NCI-H2107 treated with DMSO at 0.1 percent for 48 hours (cell line): Measurements from ENCODE around the gene IZUMO1R.
"Not testable (repeated sequence)": the region's sequence is repeated elsewhere in the genome, so short reads cannot be mapped to it uniquely, and the experiment has no call there.

Experiments
- DNase-seq: peaks from one replicate; lab custom pipeline; 2025; ENCODE audit not compliant: unreplicated experiment; lab: John Stamatoyannopoulos, UW

The IZUMO1R gene

DNA sequence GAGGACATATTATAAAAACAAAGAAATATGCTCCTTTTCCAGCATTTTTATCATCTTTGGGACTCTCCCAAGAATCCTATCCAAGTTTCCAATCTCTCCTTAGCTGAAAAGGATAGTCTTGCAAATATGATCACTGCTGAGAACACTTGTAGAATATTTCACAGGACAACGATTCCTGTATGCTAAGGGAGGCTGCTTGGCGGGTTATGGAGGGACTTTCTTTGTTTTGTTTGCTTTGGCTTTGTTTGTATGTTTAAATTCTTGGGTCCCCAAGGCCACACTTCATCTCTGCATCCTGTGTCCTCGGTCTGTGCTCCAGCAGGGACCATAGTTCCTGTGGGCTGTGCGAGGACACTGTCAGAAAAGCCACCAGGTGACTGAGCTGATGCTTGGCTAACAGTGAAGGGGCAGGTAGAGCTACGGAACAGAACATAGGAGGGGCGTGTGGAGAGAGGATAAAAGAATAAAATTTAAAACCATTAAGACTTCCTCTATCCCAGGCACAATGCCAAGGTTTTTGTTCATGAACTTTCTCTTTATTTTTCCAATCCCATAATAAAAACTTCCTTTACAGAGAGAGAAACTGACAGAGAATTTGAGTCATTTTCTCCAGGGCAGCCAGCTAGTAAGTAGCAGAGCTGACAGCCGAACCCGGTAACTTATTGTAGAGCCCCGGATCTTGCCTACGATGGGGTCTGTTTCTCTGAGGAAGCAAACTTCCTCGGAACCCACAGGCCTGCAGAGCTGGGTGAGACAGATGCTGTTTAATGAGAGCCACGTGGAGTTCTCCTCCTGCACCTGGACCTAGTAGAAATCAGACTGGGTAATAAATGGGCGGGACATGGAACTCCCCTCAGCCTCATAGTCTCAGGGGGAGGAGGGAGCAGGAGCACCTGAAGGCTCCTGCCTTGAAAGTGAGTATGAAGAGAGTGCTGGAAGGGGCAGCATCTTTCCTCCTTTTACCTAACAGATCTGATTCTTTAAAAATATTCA is at the start of gene IZUMO1R:
Gene IZUMO1R (plus strand): TSS at position 615 of the 993 bp plus-strand sequence. CDS start 1,057 bp downstream, outside the sequence.
- DNase-seq, result no peak

DNA sequence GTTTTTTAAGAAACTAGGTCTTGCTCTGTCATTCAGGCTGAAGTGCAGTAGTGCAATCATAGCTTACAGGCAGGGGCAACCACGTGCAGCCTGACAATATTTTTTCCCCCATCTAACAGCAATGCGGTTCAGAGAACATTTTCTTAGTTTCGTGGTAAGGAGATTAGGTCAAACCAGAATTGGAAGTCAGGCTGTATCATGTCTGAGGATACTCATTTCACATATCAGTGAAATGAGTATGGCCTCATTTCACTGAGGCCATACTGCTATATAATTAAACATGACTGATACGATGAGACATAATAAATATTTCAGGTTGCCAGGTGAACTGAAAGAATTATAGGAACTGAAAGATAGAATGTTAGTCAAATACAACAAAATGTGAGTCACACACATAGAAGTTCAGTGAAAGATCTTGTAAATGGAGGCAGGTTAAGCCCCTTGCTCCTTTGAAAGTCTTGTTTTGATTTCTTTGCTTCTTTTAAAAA is 32.5 kb upstream of the IZUMO1R start:
- no peak for DNase-seq

- no peak for DNase-seq
Observed at GRCh38 chr11:94272738-94273313, 31.6 kb upstream of the IZUMO1R start.

- no peak for DNase-seq
Observed at GRCh38 chr11:94275961-94276360, 28.4 kb upstream of the IZUMO1R start.

GRCh38 chr11:94276943-94277342 is 27.4 kb upstream of the IZUMO1R start:
- DNase-seq, result no peak

DNA sequence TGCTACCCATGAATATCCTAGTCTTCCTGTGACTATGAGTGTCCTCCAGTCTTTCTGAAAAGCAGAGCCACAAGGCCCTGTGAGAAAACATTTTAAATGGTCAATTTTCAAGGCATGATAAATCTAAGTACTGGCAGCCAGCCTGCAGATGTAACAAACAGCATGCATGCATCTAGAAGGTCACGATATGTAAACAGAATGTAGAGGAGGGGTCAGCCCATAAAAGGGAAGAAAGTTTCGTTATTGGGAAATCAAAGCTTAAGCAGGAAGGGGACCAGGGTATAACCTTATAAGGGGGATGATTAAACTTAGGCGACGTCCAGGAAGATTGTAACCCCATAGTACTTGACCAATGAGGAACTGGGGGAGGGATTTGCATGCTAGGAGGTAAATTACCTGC is 26.2 kb upstream of the IZUMO1R start:
- DNase-seq, result not testable (repeated sequence)

GRCh38 chr11:94279996-94280395 is 24.4 kb upstream of the IZUMO1R start:
- DNase-seq, result no peak

- DNase-seq, result no peak
Observed at GRCh38 chr11:94281324-94281723, 23.1 kb upstream of the IZUMO1R start.

- no peak for DNase-seq
Observed at GRCh38 chr11:94283678-94284077, 20.7 kb upstream of the IZUMO1R start.

DNA sequence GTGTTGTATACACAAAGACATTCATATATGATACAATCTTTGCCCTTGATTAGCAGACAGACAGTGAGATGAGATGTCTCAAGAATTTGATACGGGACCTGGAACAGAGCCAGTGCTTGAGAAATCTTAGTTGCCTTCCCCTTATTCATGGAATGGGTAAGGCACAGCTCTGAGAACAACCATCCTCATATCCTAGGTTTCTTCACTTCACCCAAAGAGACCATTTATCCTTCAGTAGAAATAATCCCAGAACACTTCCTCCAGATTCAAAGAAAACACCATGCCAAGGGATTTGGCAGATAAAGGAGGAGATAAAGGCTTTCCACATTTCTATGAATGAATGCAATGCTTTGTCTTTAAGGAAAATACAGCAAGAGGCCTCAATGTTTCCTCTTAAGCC is 8.8 kb upstream of the IZUMO1R start:
- DNase-seq, result no peak

DNA sequence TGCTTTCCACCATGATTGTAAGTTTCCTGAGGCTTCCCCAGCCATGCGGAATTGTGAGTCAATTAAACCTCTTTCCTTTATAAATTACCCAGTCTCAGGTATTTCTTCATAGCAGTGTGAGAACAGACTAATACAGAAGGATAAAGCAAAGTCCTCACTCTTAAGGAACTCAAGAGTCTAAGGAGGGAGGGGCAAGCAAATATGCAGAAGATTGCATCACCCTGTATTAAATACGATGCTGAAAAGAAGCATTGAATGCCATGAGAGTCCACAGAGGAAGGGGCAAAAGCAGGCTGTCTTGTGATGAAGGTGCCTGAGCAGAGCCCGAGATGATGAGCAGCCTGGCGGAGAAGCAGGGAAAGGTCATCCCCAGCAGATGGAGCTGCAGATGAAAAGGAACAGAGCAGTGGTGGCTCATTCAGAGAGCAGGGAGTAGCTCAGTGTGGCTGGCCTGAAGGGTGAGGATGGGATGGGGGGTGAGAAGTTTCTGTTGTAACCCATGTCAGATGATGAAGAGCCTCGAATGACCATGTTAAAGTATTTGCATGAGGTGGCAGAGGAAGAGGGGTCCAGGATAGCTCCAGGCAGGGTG is 6.3 kb upstream of the IZUMO1R start:
- no peak for DNase-seq

DNA sequence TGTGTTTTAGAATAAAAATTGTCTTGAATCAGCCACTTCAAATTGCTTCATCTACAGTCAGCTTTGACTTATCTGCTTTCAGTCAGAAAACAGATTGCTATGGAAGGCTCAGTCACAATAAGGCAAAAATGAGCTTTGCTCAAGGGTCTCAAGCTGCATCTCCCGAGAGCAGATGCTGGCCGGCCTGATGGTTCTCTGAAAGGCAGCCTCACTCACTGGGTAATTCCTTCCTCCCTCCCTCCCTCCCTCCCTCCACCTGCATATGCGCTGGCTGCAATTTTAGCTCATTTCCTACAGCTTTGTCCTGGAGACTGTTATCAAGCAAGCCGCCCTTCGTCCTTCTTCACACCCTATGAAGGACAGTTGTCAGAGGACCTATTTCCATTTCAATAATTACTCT is 1.6 kb upstream of the IZUMO1R start:
- no peak for DNase-seq

- no peak for DNase-seq
Observed at GRCh38 chr11:94305146-94305545, 766 bp downstream of the IZUMO1R start.

- DNase-seq, result no peak
Observed at GRCh38 chr11:94307101-94307791, 2.9 kb downstream of the IZUMO1R start.

GRCh38 chr11:94308024-94308423 is 3.6 kb downstream of the IZUMO1R start:
- DNase-seq, result no peak

- DNase-seq, result no peak
Observed at GRCh38 chr11:94309757-94310156, 5.4 kb downstream of the IZUMO1R start.

- DNase-seq, result no peak
Observed at GRCh38 chr11:94310191-94310875, 6.0 kb downstream of the IZUMO1R start.

- DNase-seq, result no peak
Observed at GRCh38 chr11:94312339-94312738, 8.0 kb downstream of the IZUMO1R start.

DNA sequence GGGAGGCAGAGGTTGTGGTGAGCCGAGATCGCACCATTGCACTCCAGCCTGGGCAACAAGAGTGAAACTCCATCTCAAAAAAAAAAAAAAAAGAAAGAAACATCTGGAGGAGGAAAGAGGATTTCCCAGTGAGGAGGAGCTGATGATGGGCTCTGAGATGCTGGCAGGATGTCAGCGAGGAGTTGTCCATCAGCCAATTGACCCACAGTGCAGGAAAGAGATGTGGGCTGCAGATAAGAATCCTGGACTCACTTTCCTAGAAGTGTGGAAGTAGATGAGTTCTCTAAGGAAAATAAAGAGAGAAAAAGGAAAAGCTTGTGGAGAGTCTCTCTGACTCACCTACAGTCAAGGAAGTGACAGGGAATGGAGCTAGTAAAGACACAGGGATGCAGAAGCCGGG is 9.7 kb downstream of the IZUMO1R start:
- no peak for DNase-seq

DNA sequence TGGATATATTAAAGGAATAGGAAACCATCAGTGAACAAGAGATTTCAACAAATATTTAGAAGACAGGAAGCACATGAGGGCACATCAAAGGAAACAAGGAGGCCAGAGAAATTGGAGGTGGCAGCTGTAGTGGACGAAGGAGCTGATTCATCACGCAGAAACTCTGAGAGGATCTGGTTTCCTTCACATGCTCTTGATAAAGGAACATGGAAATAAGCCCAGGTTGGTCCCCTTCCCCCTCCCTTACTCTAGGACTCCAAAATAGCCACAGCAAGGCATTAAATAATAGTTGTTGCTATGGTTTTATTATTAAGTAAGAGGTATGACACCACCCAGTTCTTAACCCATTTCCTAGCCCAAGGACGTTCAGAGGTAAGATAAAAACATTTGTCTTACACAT is 11.3 kb downstream of the IZUMO1R start:
- DNase-seq, result no peak

DNA sequence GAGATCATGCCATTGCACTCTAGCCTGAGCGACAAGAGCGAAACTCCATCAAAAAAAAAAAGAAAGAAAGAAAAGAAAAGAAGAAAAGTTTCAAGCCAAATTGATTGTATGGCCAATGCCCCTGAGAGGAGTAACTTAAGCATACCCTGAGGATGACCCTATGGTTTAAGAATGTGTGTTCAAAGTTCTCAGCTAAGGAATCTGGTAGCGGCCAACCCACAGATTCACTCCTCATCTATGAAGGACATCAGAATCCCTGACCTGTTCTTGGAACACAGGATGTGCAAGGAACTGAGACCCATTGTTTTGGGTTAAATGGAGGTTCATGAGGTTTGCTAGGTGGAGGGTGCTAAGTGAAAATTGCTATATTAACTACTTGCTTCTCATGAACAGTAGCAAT is 18.1 kb downstream of the IZUMO1R start:
- no peak for DNase-seq
